Measurements from ENCODE around the gene PALM.
"Not testable (repeated sequence)": the region's sequence is repeated elsewhere in the genome, so short reads cannot be mapped to it uniquely, and the experiment has no call there.

Gene PALM

DNA sequence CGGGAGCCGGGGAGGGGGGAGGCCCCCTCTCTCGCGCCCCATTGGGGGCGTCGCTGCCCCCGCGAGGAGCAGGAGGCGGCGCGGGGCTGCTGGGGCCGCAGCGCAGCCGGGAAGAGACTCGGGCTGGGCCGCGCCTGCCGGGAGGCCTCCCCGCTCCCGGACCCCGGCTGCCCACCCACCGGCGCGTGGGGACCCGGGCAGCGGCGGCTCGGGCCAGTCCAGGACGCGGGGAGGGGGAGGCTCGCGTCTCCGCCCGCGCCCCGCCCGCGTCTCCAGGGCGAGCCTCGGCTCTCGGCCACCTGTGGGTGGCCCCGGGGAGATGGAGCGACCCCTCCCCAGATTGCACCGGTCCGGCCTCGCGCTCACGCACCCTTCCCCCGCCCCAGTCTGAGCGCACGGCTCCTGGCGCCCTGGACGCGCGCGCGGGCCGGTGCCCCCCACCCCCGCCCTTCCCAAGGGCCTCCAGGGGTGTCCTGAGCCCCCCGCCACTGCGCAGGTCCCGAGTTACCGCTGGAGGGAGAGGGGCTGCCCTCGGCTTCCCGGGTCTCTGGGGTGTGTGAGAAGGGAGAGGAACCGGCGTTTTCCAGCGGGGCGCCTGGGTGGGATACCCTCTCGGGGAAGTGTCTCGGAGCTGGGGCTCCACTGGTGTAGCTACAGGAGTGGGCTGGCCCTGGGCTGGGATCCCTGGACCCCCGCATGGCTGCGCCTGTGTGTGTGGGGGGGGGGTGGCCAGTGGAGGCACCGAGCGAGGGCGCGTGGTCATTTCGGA lies 645 bp downstream of the PALM start:
- no peak for DNase-seq

DNA sequence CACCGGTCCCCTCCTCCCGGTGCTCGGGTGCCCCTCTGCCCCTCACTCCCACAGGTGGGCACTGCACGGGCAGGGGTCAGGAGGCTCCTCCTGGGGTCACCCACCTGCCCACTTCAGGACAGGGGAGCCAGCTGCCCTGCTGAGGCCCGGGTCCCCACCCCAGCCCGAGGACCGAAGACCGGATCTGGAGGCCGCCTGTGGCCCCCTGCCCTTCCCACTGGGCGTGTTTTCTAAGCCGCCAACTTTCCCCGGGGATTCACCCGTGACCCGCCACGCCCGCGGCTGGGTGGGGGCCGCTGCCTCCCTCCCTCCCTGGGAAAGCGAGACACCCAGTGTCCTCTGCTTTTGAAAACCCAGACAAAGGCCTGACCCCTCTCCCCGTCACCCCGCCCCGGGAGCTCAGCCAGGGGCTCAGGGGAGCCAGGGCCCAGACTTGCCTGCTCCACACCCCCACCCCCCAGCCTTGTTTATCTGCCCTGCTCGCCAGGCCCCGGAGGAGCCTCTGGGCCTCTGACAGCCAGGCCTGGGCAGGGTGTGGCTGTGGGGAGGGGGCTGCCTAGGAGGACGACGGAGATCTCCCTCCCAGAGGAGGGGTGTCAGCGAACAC lies 1.3 kb downstream of the PALM start:
- no peak for DNase-seq

DNA sequence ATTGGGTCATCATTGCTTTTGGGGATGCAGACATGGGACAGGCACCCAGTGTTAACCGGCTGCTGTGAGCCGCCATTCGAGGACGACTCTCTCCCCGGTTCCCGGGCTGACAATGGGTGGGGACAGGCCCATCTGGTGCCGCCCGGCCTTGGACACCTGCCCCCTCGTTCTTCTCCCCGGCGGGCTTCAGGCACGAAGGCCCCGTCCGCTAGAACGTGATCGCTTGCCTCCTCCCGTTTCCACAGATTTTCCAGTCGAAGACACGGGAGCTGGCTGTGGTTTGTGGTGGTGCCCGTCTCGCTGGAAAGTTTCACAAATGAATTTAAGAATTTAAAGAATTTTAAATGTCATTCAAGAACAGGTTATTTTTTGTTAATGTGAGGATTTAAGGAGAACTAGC lies 2.0 kb downstream of the PALM start:
- no peak for DNase-seq

DNA sequence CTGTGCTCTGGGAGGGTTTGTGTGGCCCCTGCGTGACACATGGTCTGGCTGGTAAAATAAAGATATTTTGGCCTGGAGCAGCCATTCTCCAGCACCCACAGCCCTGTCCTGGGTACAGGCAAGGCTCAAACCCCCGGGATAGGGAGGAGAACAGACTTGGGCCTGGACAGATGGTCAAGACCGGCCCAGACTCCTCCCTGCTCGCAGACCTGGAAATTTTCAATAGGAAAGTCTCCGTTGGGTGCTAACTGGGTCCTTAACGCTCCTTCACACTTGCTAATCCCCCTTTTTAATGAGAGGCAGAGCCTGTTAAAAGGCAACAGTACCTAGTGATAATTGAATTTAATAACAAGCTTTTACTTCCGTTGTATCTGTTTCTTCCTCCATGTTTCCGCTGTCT lies 2.5 kb downstream of the PALM start:
- DNase-seq: no peak

DNA sequence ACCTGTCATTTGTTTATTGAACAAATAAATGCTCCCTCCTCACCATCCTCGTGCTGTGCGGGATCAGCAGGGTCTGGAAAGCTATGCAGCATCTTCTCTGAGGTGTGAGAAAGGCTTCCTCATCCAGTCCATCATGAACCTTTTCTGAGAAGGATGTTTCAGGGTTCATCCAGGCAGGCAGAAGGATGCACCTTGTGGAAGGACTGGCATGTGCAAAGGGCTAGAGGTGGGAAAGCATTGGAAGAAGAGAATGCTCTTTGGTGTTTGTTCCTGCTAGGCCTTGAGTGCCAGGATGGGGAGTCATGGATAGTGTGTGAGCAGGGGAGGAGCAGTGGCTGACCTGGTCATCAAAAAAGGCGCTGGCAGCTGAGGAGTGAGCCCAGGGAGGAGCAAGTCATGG lies 6.6 kb downstream of the PALM start:
- no peak for DNase-seq

DNA sequence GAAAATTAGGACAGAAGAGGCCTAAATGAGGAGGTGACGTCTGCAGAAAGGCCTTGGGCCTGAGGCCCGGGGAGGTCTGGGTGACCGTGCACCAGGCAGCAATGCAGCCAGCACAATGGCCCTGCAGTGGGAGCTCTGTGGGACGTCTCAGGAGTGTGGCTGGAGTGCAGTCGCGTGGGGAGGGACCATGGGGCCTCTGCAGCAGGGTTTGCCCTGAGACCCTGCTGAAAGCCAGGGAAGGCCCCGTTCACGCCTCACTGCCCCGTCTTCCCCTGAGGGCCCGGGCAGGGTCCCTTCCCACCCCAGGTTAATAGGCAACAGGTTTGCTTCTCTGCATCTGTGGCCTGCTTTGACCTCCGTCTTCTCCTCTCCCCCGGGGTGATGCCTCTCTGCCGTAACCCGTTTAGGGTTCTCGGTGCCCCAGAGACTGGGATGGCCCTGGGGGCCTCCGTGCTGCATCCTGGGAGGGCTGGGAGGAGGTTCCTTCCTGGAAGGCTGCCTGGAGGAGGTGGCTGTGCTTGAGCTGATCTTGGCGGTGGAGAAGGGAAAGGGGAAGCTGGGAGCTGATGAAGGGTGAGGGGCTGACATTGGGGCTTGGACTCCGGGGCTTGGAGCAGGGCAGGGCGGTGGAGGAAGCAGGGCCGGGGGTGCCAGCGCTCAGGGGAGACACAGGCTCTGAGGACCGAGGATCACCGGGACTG lies 9.7 kb downstream of the PALM start:
- no peak for DNase-seq

DNA sequence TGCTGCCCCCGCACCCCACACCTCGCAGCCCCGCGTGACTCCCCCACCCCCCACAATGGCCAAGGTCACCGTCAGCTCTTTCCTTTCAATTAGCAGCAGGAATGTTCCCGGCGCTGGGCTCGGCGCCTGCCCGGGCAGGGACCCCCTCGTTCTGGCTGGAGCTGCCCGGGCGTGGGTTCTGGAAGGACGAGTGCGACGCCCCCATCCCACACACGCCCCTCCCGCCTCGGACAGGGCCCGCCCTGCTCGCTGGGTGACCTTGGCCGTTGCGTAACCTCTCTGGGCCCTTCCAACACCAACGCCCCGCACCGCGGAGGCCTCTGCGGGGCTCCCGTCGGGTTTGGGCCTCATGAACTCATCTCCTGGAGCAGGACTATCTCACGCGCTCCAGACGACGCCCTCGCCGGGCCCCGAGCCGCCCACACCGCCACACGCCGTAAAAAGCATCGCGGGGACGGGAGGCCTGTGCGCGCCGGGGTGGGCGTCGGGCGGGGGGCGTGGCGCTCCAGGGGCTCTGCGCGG lies 10.3 kb downstream of the PALM start:
- DNase-seq: no peak

DNA sequence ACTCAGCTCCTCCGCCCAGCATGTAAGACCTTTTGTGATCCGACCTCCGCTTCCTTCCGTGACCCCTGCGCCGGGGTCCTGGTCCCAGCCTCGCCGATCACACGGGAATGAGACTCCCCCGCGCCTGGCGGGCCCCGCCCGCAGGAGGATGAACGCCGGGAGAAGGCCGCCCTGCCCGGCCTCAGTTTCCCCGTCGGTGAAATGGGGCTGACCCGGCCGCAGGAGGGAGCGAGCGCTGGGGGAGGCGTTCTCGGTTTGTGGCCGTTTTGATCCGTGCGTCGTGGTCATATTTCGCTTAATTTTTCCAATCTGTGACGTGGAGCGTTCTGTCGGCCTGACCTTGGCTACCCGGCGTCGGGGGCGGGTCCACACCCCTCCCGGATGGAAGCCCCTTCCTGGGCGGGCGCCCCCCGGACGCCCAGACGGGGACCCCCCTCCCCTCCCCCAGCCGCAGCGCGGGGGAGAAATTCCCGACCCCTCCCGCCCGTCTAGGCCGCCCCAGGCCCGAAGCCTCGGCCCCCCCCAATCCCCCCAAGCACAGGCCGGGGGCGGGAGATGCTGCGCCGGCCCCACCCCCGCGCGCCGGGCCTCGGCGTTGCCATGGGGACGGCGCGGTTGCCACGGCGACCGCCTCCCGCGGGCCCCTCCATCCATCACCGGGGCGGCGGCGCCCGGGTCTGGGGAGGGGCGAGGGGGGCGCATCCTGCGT lies 11.1 kb downstream of the PALM start:
- DNase-seq: no peak

DNA sequence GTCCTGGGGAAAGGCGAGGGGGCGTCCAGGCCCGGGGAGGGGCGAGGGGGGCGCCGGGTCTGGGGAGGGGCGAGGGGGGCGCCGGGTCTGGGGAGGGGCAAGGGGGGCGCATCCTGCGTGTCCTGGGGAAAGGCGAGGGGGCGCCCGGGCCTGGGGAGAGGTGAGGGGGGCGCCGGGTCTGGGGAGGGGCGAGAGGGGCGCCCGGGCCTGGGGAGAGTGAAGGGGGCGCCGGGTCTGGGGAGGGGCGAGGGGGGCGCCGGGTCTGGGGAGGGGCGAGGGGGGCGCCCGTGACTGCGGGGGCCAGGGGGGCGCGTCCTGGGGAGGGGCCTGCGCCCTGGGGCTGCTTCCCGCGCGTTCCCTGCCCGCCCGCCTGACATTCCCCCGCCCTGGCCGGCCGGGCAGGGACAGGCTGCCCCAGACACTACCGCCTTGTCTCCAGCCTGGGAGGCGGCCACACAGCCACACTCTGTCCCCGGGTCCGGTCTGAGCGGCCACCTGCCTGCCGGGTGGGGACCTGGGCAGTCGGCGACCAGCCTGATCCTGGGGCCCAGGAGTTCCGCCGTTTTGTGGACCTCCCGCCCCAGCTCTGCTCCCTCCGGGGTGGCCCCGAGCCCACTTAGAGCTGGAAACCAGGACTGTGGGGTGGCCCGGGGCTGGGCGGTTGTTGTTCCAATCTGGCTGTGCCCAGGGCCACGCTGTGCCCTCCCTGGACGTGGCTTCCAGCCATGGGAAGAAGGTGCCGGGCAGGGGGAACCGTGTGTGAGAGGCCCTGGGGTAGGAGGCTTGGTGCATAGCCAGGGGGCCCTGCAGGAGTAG lies 11.8 kb downstream of the PALM start:
- no peak for DNase-seq

DNA sequence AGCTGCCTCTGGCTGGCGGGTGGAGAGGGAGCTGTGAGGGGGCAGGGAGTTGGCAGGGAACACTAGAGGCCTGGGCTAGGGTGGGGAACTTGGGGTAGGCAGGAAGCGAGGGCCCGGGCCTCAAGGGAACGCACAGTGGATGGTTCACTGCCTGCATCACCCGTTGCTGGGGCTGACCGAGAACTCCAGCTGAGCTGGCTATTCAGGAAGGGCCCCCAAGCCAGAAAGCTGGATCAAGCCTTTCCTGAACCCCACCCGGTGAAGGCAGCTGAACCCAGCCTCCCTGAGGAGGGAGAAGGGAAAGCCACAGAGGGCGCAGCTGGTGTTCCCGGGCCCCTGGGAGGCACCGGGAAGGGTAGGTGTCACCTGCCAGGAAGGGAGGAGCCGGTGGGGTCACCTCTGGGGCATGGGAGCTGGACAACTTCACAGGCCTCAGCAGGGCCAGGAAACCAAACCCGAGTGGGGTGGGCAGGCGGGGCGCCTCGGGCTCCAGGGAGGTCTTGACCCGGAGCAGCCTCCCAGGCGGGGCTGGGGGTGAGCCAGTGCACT lies 13.9 kb downstream of the PALM start:
- DNase-seq: no peak

DNA sequence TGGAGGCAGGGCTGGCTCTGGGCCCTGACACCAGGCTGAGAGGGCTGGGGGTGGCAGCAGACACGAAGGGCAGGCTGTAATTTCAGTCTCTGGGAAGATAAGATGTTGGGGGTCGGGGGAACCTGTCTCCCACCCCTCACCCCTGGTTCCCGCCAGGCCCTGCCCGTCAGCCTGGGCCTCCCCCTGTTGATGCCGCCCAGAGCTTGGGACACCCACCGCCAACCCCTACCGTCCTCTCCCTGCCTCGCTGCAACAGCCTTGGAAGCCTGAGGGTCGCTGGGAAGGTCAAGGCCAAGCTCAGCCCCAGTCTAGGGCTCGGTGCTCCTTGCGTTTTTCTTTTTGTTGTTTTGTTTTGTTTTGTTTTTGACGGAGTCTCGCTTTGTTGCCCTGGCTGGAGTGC lies 14.5 kb downstream of the PALM start:
- DNase-seq: no peak

DNA sequence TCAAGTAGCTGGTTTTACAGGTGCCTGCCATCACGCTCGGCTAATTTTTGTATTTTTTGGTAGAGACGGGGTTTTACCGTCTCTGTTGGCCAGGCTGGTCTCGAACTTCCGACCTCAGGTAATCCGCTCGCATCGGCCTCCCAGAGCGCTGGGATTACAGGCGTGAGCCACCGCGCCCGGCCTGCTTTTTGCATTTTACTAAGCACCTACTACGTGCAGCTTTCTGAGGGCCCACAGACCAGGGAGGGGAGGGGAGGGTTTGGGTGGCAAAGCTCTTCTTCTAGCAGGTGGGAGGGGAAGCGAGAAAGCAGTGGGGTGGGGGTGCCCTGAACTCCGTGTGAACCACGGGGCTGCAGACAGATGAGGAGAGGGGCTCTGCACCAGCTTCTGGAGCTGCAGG lies 15.0 kb downstream of the PALM start:
- no peak for DNase-seq

DNA sequence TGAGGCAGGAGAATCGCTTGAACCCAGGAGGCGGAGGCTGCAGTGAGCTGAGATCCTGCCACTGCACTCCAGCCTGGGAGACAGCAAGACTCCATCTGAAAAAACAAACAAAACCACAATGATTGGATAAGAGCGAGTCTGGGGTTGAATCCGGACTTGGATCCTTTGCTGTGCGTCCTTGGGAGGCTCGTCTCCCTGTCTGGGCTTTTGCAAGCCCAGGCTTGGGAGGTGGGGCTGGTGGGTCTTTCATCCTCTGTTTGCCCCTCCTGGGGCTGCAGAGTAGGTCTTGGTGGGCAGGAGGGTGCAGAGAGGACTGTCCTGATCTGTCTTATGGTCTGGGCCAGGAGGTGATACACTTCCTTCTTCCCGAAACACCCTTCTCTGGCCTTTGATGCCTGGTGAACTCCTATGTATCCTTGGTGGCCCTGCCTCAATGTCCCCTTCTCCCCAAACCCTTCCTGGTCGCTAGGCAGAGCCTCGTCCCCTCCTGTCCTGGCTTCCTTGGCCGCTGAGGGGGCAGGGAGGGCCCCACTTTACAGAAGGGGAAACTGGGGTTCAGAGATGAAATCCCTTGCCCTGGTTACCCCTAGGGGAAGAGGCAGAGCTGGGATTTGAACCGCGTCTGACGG lies 16.8 kb downstream of the PALM start:
- no peak for DNase-seq

DNA sequence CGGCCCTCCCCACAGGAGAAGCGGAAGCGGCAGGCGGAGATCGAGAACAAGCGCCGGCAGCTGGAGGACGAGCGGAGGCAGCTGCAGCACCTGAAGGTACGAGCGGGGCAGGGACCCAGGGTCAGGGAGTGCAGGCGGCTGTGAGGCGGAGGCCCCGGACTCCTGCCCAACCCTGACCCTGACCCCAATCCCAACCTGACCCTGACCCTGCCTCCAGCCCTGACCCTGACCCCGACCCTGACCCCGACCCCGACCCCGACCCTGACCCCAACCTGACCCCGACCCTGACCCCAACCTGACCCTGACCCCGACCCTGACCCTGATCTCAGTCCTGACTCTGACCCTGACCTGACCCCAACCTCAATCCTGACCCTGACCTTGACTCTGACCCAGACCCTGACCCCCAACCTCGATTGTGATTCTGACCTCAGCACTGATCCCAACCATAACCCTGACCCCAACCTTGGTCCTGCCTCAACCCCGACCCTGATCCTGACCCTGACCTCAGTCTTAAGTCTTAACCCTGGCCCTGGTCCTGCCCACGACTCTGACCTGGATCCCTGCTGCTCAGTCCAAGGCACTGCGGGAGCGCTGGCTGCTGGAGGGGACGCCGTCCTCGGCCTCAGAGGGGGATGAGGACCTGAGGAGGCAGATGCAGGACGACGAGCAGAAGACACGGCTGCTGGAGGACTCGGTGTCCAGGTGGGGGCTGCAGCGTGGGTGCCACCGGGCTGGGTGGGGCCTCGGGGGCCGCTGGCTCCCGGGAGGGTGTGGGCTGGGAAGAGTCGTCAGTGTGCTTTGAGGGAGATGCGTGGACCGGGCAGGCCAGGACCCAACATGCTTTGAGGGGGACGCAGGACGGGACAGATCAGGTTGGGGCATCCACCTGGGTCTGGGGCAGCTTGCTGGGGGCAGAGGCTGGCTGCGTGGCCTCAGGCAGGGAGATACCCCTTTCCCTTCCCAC lies 18.5 kb downstream of the PALM start:
- DNase-seq: no peak

DNA sequence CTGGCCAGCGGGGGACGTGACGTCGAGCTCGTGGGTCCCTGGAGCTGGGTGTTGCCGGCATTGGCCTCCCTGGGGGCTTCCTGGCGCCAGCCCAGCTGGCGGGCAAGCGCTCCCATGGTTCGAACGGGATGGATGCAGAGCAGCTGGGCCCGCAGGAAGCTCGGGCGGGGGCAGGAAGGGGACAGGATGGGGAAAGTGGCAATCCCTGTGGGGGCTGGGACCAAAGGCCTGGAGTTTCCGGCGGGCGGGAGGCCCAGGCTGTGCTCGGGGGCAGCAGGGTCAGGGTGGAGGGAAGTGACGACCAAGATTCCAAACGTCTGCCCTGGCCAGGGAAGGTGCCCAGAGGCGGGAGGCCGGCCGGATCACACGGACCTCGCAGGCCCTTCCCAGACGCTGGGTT lies 19.3 kb downstream of the PALM start:
- no peak for DNase-seq

DNA sequence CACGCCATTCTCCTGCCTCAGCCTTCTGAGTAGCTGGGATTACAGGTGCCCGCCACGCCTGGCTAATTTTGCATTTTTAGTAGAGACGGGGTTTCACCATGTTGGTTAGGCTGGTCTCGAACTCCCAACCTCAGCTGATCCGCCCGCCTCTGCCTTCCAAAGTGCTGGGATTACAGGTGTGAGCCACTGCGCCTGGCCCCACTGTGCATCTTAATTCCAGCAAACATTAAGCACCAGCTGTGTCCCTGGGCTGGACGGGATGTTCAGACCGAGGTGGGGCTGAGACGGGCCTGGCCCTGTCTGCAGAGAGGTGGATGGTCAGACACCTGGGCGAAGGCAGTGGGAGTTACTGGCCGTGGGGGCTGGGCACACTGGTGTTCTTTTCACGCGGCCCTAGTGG lies 20.8 kb downstream of the PALM start:
- not testable (repeated sequence) for DNase-seq

DNA sequence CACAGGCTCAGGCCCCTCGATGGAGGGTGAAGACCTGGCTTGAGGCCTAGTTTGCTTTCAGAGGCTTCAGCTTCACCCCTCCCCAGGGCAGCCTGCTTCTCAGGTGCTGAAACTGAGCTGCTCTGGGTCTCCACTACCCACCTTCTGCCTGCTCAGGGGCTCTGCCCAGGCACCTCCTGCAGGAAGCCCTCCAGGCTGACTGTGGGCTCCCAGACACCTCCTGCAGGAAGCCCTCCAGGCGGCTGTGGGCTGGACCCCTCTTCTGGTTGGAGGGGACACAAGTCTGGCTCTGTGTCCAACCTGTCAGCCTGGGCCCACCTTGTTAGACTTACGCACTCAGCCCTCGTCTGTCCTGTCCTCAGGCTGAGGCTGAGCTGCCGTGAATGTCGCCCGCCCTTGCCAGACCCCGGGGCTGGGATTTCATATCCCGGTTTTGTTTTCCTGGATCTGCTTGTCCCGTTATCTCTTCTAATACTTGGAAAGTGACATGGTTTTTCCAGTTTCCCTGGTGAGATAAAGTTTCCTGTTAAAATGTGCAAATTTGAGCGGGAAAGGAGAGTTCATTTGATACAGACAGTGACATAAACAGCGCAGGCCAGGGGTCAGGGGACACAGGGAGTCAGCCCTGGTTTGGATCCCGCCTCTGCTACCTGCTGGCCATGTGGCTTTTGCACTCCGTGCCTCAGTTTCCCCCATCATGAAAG lies 21.4 kb downstream of the PALM start:
- no peak for DNase-seq

DNA sequence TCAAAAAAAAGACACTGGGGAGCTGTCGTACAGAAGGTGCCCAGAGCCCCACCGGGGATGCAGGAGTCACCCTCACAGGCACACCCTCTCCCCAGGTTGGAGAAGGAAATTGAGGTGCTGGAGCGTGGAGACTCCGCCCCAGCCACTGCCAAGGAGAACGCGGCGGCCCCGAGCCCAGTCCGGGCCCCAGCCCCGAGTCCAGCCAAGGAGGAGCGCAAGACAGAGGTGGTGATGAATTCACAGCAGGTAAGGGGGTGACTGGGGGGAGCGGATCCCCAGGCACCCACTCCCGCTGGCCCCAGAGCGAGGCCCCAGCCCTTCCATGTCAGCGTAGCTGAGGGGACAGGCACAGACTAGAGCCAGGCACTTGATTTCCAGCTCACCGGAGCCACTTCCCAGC lies 22.3 kb downstream of the PALM start:
- no peak for DNase-seq

DNA sequence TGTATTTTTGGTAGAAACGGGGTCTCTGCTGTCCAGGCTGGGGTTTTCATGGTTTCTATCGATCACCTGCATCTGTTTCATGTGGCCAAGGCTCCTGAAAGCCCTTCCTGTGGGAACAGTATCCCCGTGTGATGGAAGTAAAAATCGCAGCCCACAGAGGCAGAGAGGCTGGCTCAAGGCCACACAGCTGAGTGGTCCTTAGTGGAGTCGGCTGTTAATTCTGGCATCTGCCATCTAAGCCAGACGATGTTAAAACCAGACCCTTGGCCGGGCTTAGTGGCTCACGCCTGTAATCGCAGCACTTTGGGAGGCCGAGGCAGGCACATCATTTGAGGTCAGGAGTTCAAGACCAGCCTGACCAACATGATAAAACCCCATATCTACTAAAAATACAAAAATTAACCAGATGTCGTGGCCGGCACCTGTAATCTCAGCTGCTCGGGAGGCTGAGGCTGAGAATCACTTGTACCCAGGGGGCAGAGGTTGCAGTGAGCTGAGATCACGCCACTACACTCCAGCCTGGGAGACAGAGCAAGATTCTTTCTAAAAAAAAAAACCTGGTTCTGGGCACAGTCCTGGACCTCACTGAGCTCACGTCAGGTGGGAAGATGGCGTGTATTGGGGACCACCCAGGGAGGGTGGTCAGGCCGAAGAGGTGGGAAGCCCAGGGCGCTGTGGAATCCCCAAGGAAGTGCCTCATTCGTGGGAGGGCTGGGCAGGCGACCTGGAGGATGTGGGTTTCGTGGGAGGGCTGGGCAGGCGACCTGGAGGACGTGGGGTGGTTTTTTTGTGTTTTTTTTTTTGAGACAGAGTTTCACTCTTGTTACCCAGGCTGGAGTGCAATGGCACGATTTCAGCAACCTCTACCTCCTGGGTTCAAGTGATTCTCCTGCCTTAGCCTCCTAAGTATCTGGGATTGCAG lies 23.7 kb downstream of the PALM start:
- DNase-seq: no peak
